A549 (cell line): ENCODE measurements around the gene PDE7B. TPM values are rescaled to one million over a fixed set of nuclear protein-coding genes. Genes with fewer than 3 reads are reported as not detected.

Source experiments
- ATAC-seq, 2 experiments: fragments of 200-7000 bp in 1 of 2; fragments of >200 bp in 1 of 2; cut with Nextera tagmentation in 1 of 2; cut with Tn5 transposase in 1 of 2; 3 replicates each; pipeline versions ENCODE4 v1.8.0 to v1.9.1; 2018 to 2020; ENCODE audit warnings: mild to moderate bottlenecking in 1 of 2, moderate library complexity in 1 of 2
- CTCF ChIA-PET: fragments of 300-600 bp; sonication (Branson Sonifier 250); formaldehyde crosslinking; extraction: SDS; loops from one replicate; lab custom pipeline; 2021; ENCODE audit warnings: antibody characterized with exemption, inconsistent platforms; lab: Yijun Ruan, JAX
- POLR2A ChIA-PET: fragments of 350-600 bp; formaldehyde crosslinking; extraction: SDS; loops from one replicate; lab custom pipeline; 2021; ENCODE audit warnings: antibody characterized with exemption, inconsistent platforms; lab: Yijun Ruan, JAX
- DNase-seq, 2 experiments: peaks; one replicate each; pipeline versions ENCODE4 v3.0.0 to v3.0.0-alpha.2; 2011 to 2016; ENCODE audit warnings: low read depth in 1 of 2, low spot score in 1 of 2
- FAIRE-seq: peaks from 2 replicates; lab custom pipeline; 2011; peaks lifted over from hg19 to GRCh38; lab: Jason Lieb, UNC
- H3K27ac ChIP-seq, 2 experiments: fragments of >200 bp; sonication (Bioruptor Twin); formaldehyde crosslinking; 3 replicates each; pipeline ENCODE4 v1.5.1; 2016 to 2017
- H3K4me1 ChIP-seq: fragments of >200 bp; sonication (Bioruptor Twin); formaldehyde crosslinking; 3 replicates; pipeline ENCODE4 v1.6.1; 2016
- H3K4me2 ChIP-seq: fragments of >200 bp; sonication (Bioruptor Twin); formaldehyde crosslinking; 3 replicates; pipeline ENCODE4 v1.6.1; 2016
- H3K4me3 ChIP-seq: fragments of >200 bp; sonication (Bioruptor Twin); formaldehyde crosslinking; 3 replicates; pipeline ENCODE4 v1.5.1; 2016
- H3K9me3 ChIP-seq: fragments of >200 bp; sonication (Bioruptor Twin); formaldehyde crosslinking; 3 replicates; pipeline ENCODE4 v1.6.1; 2016
- BCL3 ChIP-seq: fragments of >200 bp; sonication (Bioruptor Twin); formaldehyde crosslinking; IDR thresholded peaks from 3 replicates; pipeline ENCODE4 v1.6.1; 2016
- CBX2 ChIP-seq: fragments of 200-600 bp; sonication (generic); IDR thresholded peaks from 2 replicates; pipeline ENCODE4 v1.6.1; 2016; ENCODE audit warnings: low read depth, mild to moderate bottlenecking, borderline replicate concordance
- CEBPB ChIP-seq, 2 experiments: fragments of >200 bp in 1 of 2; sonication (Bioruptor Twin) in 1 of 2; formaldehyde crosslinking in 1 of 2; IDR thresholded peaks; 2 replicates each; pipeline ENCODE4 v1.6.1; 2012 to 2016
- CHD2 ChIP-seq: fragments of 150-350 bp; IDR thresholded peaks from 2 replicates; pipeline ENCODE4 v1.6.1; 2014; ENCODE audit warnings: low read length; ENCODE audit not compliant: partially characterized antibody
- ELK1 ChIP-seq: fragments of 150-350 bp; IDR thresholded peaks from 2 replicates; pipeline ENCODE4 v1.6.1; 2014; ENCODE audit warnings: low read depth, mild to moderate bottlenecking, low read length
- ESRRA ChIP-seq: fragments of 150-350 bp; IDR thresholded peaks from 2 replicates; pipeline ENCODE4 v1.6.1; 2014; ENCODE audit warnings: mild to moderate bottlenecking, low read length, borderline replicate concordance
- FOSB ChIP-seq: fragments of 250-450 bp; sonication (Bioruptor Pico); IDR thresholded peaks from 2 replicates; pipeline ENCODE4 v1.5.0; 2020; ENCODE audit warnings: mild to moderate bottlenecking, moderate library complexity
- GATA3 ChIP-seq: IDR thresholded peaks from 2 replicates; pipeline ENCODE4 v1.6.1; 2012; ENCODE audit warnings: borderline replicate concordance
- HEYL ChIP-seq: fragments of 250-450 bp; sonication (Bioruptor Pico); IDR thresholded peaks from 2 replicates; pipeline ENCODE4 v1.8.0; 2021; ENCODE audit warnings: mild to moderate bottlenecking, moderate library complexity
- HMGXB4 ChIP-seq: fragments of 250-450 bp; sonication (Bioruptor Pico); IDR thresholded peaks from 2 replicates; pipeline ENCODE4 v1.5.0; 2021; ENCODE audit warnings: mild to moderate bottlenecking, moderate library complexity, borderline replicate concordance
- HOXB13 ChIP-seq: fragments of 250-450 bp; sonication (Bioruptor Pico); IDR thresholded peaks from 2 replicates; pipeline ENCODE4 v1.5.0; 2020; ENCODE audit warnings: low read depth, mild to moderate bottlenecking, moderate library complexity
- KDM5A ChIP-seq: fragments of 200-600 bp; sonication (generic); IDR thresholded peaks from 2 replicates; pipeline ENCODE4 v1.6.1; 2016; ENCODE audit warnings: antibody characterized with exemption, mild to moderate bottlenecking
- MAFK ChIP-seq: fragments of 450-650 bp; IDR thresholded peaks from 2 replicates; pipeline ENCODE4 v1.6.1; 2014; ENCODE audit not compliant: partially characterized antibody
- MAZ ChIP-seq: fragments of 150-350 bp; IDR thresholded peaks from 2 replicates; pipeline ENCODE4 v1.6.1; 2014; ENCODE audit warnings: antibody characterized with exemption, low read depth, low read length, borderline replicate concordance
- NR3C1 ChIP-seq: fragments of >200 bp; sonication (Bioruptor Twin); formaldehyde crosslinking; IDR thresholded peaks from 3 replicates; pipeline ENCODE4 v1.6.1; 2017
- PBX3 ChIP-seq: IDR thresholded peaks from 2 replicates; pipeline ENCODE4 v1.6.1; 2012
- RAD21 ChIP-seq, 2 experiments: fragments of >200 bp in 1 of 2; sonication (Bioruptor Twin) in 1 of 2; formaldehyde crosslinking in 1 of 2; IDR thresholded peaks in 1 of 2; conservative IDR thresholded peaks in 1 of 2; 2 replicates in 1 of 2; 3 replicates in 1 of 2; pipeline ENCODE4 v1.6.1; 2012 to 2018; ENCODE audit warnings: inconsistent platforms in 1 of 2
- RCOR1 ChIP-seq: fragments of 150-350 bp; IDR thresholded peaks from 2 replicates; pipeline ENCODE4 v1.6.1; 2014; ENCODE audit warnings: antibody characterized with exemption, low read length, low read depth
- RFX5 ChIP-seq: fragments of 450-650 bp; IDR thresholded peaks from 2 replicates; pipeline ENCODE4 v1.7.1; 2014; ENCODE audit warnings: antibody characterized with exemption, mild to moderate bottlenecking, moderate library complexity
- SMC3 ChIP-seq: fragments of >200 bp; sonication (Bioruptor Twin); formaldehyde crosslinking; IDR thresholded peaks from 3 replicates; pipeline ENCODE4 v1.6.1; 2018; ENCODE audit warnings: inconsistent platforms
- TFCP2L1 ChIP-seq: fragments of 250-450 bp; sonication (Bioruptor Pico); IDR thresholded peaks from 2 replicates; pipeline ENCODE4 v1.5.0; 2021; ENCODE audit warnings: mild to moderate bottlenecking
- ZC3H11A ChIP-seq: fragments of 450-650 bp; IDR thresholded peaks from 2 replicates; pipeline ENCODE4 v1.6.1; 2014; ENCODE audit warnings: antibody characterized with exemption, mild to moderate bottlenecking
- WGBS: methylation state at CpG from one replicate; pipeline ENCODE4 v1.1.6; 2017; ENCODE audit errors: missing lambda C conversion rate; 5-methylcytosine and 5-hydroxymethylcytosine counted together
- polyA plus RNA-seq, 4 experiments: library from polyadenylated mRNA; depleted of rRNA in 3 of 4; stranded (reverse); fragments of >200 nt; fragmentation: RNase III in 1 of 4; extraction: RNeasy Plus Mini Kit Qiagen cat#74134 plus additional on column Dnase treatment in 1 of 4; gene quantifications; 2 replicates in 3 of 4; 3 replicates in 1 of 4; pipeline ENCODE4 v1.2.3, GENCODE V29; 2011 to 2017

PDE7B gene
- polyA plus RNA-seq, 2 of the 4 experiments (the other 2 are of a cell fraction) = 6.6 to 13.8 TPM

- no peak for TF ChIP-seq MAZ
- TF ChIP-seq GATA3 = no peak
- TF ChIP-seq BCL3 = no peak
- no peak for TF ChIP-seq HEYL (CRISPR knock-in tag)
- no peak for TF ChIP-seq ESRRA
- no peak for TF ChIP-seq MAFK
- no peak for TF ChIP-seq RCOR1
- TF ChIP-seq, all 56 proteins: peak for 0
Observed at GRCh38 chr6:135902756-135903331, 51.3 kb downstream of the PDE7B start (continued).

GRCh38 chr6:135904666-135905065, 53.2 kb downstream of the PDE7B start:
- FAIRE-seq (no peak), DNase-seq (no peak), ATAC-seq (no peak)
- no peak overlapping the region for H3K4me2 ChIP-seq
- WGBS = 33% methylated on average over 2 of the region's 2 CpGs
- no peak for TF ChIP-seq NR3C1
- TF ChIP-seq TFCP2L1 (CRISPR knock-in tag) = no peak
- TF ChIP-seq HMGXB4 (CRISPR knock-in tag) = no peak
- TF ChIP-seq CHD2 = no peak
- TF ChIP-seq CBX2 = no peak
- TF ChIP-seq PBX3 = no peak
- TF ChIP-seq FOSB = no peak
- TF ChIP-seq CEBPB (IDR thresholded peaks at IDR 0.05) = no peak
- no peak for TF ChIP-seq RAD21 (conservative IDR thresholded peaks at IDR 0.05 in 1 of 2, IDR thresholded peaks at IDR 0.05 in 1 of 2)
- TF ChIP-seq RFX5 = no peak
- no peak for TF ChIP-seq HOXB13 (CRISPR knock-in tag)
- TF ChIP-seq SMC3 = no peak
- no peak for TF ChIP-seq KDM5A
- no peak for TF ChIP-seq ELK1
- no peak for TF ChIP-seq BCL3
- TF ChIP-seq ZC3H11A = no peak
- H3K4me1 ChIP-seq = peaks cover 27% of the 10 kb centered on the region
- no peak overlapping the region for H3K4me3 ChIP-seq
- H3K27ac ChIP-seq = peak overlapping the region in 1 of 2 experiments; percentile 48; a peak in 2 of 6 replicates
- H3K9me3 ChIP-seq = no peaks in the 10 kb centered on the region
- ChIA-PET POLR2A (no interaction called here), CTCF (no interaction called here)
